Stimulated activated CD8-positive, alpha-beta memory T cell treated with anti-CD3 and anti-CD28 coated beads, Interleukin-7, amount 100 ng/mL, for 24 hours (primary cell): Measurements from ENCODE around the gene TIMM23.
"Not testable (repeated sequence)": the region's sequence is repeated elsewhere in the genome, so short reads cannot be mapped to it uniquely, and the experiment has no call there.

Experiments
- DNase-seq: peaks from one replicate; pipeline ENCODE4 v3.0.0-alpha.2; 2020; ENCODE audit warnings: low read depth

The TIMM23 gene

GRCh38 chr10:45997557-45997956 is 25.3 kb downstream of the TIMM23 start:
- no peak for DNase-seq

GRCh38 chr10:45997994-45998763 is 25.9 kb downstream of the TIMM23 start:
- no peak for DNase-seq

- DNase-seq = not testable (repeated sequence)
Observed at GRCh38 chr10:45999955-46000354, 27.7 kb downstream of the TIMM23 start.

GRCh38 chr10:46000538-46000937 is 28.2 kb downstream of the TIMM23 start:
- no peak for DNase-seq

GRCh38 chr10:46001187-46001756 is 29.0 kb downstream of the TIMM23 start:
- DNase-seq = no peak

- DNase-seq = not testable (repeated sequence)
Observed at GRCh38 chr10:46002189-46002687, 29.9 kb downstream of the TIMM23 start.

GRCh38 chr10:46002916-46003693 is 30.8 kb downstream of the TIMM23 start:
- no peak for DNase-seq

GRCh38 chr10:46004963-46005362 is 32.7 kb downstream of the TIMM23 start:
- no peak for DNase-seq

GRCh38 chr10:46005383-46005782 is 33.1 kb downstream of the TIMM23 start:
- no peak for DNase-seq

- no peak for DNase-seq
Observed at GRCh38 chr10:46006219-46006618, 33.9 kb downstream of the TIMM23 start.

GRCh38 chr10:46012746-46013145 is 40.5 kb downstream of the TIMM23 start:
- no peak for DNase-seq

- DNase-seq = no peak
Observed at GRCh38 chr10:46014206-46014605, 41.9 kb downstream of the TIMM23 start.

- DNase-seq = no peak
Observed at GRCh38 chr10:46014683-46015405, 42.6 kb downstream of the TIMM23 start.

- no peak for DNase-seq
Observed at GRCh38 chr10:46016190-46016589, 43.9 kb downstream of the TIMM23 start.

GRCh38 chr10:46016811-46017210 is 44.5 kb downstream of the TIMM23 start:
- DNase-seq = no peak

GRCh38 chr10:46017733-46018132 is 45.4 kb downstream of the TIMM23 start:
- DNase-seq = no peak

GRCh38 chr10:46018453-46019176 is 46.3 kb downstream of the TIMM23 start:
- no peak for DNase-seq

GRCh38 chr10:46019177-46019528 is 46.9 kb downstream of the TIMM23 start:
- no peak for DNase-seq

GRCh38 chr10:46019569-46020343 is 47.5 kb downstream of the TIMM23 start:
- no peak for DNase-seq

GRCh38 chr10:46020344-46020657 is 48.0 kb downstream of the TIMM23 start:
- DNase-seq = no peak
